Measurements from ENCODE around the gene FHIP1B.

FHIP1B gene

DNA sequence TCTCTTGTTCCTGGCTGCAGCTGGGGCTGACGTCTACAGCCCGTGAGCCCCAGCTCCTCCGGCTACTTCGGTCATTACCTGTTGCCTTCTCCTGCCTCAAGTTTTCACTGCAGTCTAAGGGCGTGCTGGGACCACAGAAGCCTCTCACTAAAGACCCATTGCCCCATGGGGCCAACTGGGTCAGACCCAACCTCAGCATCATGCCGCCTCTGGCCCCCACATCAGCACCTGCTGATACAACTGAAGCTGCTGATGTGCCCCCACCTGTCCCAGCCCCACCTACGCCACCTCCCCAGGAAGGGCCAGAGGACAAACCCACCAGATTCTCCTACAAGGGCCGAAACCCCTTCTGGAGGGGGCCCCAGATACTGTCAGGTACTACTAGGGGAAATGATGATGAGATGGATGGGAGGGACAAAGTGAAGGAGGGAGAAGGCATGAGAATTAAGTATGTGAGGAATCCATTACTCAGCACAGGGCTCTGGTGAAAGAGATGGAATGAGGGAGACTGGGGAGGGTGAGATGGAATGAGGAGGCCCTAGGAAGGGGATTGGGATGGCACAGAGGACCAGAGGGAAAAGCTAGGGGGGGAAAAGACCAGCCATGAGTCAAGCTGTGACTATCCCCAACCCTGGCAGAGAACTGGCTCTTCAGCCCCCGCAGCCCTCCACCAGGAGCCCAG is 24.0 kb downstream of the FHIP1B start:
- H3K27ac ChIP-seq, result no peak overlapping the region
- TF ChIP-seq, protein P1, sequence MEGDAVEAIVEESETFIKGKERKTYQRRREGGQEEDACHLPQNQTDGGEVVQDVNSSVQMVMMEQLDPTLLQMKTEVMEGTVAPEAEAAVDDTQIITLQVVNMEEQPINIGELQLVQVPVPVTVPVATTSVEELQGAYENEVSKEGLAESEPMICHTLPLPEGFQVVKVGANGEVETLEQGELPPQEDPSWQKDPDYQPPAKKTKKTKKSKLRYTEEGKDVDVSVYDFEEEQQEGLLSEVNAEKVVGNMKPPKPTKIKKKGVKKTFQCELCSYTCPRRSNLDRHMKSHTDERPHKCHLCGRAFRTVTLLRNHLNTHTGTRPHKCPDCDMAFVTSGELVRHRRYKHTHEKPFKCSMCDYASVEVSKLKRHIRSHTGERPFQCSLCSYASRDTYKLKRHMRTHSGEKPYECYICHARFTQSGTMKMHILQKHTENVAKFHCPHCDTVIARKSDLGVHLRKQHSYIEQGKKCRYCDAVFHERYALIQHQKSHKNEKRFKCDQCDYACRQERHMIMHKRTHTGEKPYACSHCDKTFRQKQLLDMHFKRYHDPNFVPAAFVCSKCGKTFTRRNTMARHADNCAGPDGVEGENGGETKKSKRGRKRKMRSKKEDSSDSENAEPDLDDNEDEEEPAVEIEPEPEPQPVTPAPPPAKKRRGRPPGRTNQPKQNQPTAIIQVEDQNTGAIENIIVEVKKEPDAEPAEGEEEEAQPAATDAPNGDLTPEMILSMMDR (conservative IDR thresholded peaks at IDR 0.05), result no peak

DNA sequence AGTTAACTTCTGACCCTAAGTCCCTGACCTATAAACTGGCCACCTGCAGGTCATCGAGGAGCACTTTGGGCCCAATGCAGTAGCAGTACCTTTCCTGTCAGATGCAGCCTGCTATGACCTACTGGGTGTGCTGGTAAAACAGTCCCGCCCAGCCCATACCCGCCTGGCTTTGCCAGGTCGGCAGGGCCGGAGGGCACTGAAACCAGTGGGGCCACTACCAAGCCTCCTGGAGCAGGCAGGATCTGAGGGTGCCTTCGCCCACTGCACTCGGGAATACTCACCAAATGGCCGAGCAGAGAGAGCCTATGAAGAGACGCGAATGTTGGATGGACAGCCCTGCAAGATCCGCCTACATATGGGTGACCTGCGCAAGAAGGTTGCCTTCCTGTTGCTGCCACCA is 24.6 kb downstream of the FHIP1B start:
- H3K27ac ChIP-seq, result no peak overlapping the region
- TF ChIP-seq, protein P1 (conservative IDR thresholded peaks at IDR 0.05), result no peak

DNA sequence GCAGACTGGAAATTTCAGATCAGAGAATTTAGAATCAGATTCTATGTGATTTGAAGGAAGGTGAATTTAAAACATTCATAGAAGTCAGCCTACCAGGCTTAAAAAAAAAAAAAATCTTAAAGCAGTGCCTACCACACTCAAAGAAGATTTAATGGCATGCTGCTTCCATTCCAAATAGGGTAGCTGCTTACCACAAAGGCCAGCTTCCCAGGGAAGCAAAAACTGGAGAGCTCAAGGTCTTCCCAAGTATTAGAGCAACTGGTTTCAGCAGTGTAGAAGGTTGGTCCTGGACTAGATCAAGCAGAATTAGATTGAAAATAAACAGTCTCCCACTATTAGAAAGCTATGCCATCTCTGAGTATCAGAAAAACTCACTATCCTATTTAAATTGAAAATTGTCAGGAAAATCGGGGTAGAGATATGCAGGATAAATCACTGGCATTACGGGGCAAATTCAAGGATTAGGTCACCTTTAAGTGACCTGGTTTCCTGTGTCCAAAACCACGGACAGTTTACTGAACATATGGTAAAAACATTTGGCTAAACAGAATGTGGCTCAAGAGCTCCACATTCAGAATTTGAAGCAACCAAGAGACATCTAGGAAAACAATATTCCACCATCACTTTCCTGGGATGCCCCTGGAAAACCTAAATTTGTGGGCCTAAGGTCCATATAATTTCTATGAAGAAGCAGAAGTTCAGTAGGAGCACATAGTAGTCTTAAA is 27.8 kb downstream of the FHIP1B start:
- no peak overlapping the region for H3K27ac ChIP-seq
- TF ChIP-seq, protein P1 (conservative IDR thresholded peaks at IDR 0.05), result no peak

DNA sequence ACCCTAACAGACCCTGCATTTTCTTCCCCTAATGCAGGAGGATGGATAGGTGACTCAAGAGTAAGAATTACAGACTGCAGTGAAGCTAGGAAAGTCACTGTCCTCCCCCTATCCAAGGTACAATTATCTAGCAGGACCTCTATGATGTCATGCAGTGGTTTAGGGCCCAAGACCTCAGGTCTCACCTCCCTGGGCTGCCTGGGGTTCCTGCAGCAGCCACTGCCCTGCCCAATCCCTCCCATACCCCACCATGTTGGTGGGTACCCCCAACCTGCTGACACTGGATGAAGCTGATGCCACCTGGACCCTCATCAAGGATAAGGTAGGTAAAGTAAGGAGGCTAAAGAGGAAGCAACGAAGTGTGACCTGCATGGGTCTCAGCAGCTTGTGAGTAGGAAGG is 29.1 kb downstream of the FHIP1B start, which contains the start of gene C11orf42:
Gene C11orf42 (plus strand): TSS at position 192 of the 400 bp plus-strand sequence. CDS start 59 bp downstream, at position 251.
- TF ChIP-seq, protein P1 (conservative IDR thresholded peaks at IDR 0.05), result no peak
- no peak within 1 kb of the TSS for H3K27ac ChIP-seq

DNA sequence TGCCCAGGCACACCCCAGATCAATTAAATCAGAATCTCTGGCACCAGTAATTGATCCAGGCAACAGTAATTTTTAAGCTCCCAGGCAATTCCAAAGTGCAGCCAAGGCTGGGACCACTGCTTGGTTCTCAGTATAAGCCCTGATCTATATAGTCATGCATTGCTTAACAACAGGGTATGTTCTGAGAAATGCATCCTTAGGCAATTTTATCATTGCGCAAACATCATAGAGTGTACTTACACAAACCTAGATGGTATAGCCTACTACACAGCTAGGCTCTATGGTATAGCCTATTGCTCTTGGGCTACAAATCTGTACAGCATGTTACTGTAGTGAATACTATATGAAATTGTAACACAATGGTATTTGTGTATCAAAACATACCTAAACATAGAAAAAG is 29.7 kb downstream of the FHIP1B start:
- no peak overlapping the region for H3K27ac ChIP-seq
- TF ChIP-seq, protein P1 (conservative IDR thresholded peaks at IDR 0.05), result no peak

DNA sequence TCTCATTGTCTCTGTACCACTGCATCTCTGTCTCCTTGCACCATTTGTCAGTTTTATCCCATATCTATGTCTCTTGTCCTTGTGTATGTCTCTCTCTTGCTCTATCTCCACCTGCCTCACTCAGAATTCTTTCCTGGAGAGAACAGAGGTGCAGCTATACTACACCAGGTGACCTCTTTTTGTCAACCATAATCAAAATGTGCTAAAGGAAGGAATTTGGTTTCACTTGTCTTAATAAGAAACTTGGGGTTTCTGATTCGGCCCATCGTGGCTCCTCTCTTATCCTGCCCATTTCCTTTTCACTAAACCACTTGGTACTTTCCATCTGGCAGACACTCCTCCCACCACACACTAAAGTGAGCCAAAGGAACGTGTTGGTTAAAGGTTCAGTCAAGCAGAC is 31.1 kb downstream of the FHIP1B start:
- H3K27ac ChIP-seq, result no peak overlapping the region
- TF ChIP-seq, protein P1 (conservative IDR thresholded peaks at IDR 0.05), result no peak

DNA sequence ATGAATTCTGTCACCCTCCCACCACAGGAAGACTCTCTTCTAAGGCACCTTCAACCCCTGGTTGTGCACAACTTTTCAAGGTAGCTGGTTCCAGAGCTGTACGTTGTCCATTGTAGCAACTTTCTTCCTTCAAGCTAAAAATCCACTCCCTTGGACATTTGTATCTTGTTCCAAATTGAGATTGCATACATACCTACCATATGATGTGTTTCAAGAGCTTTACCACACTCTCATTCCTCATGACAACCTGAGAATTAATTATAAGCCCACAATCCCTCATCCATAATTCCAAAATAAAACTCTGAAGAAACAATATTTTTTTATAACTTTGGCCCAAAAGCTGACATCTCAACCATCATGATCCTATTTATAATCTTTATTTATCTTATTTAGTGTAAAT is 32.4 kb downstream of the FHIP1B start:
- H3K27ac ChIP-seq, result no peak overlapping the region
- TF ChIP-seq, protein P1 (conservative IDR thresholded peaks at IDR 0.05), result no peak

All from VCaP (cell line).